ACHN (cell line): ENCODE results near the gene RUVBL1.

Experiments
- DNase-seq: peaks from one replicate; pipeline ENCODE4 v3.0.0-alpha.2; 2015
- in situ Hi-C: cut with HindIII; loops from 2 replicates; pipeline ENCODE4 v1.10.0; 2017; ENCODE audit warnings: low sequenced_read_pairs, low pct_ligation_motif_present, low pct_unique_long_range_greater_than_20kb

The RUVBL1 gene

DNA sequence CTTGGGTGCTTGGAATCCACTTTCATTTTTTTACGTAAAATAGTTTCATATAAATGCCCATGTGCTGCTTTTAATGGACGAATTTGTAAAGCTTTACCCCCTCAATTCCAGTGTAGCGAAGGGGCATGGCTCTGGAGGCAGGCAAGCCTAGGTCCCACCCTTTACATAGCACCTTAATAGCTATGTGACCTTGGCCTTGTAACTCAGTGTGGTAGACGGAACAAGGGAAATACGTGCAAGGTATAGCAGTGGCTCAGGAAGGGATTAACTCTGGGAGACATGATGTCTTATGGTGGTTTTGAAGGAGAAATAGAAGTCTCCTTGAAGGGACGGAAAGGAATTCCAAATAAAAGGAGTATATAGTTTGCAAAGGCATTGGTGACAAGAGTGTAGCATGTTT, 70.0 kb downstream of the RUVBL1 start:
- DNase-seq: no peak
- in situ Hi-C loops: no loop called here

DNA sequence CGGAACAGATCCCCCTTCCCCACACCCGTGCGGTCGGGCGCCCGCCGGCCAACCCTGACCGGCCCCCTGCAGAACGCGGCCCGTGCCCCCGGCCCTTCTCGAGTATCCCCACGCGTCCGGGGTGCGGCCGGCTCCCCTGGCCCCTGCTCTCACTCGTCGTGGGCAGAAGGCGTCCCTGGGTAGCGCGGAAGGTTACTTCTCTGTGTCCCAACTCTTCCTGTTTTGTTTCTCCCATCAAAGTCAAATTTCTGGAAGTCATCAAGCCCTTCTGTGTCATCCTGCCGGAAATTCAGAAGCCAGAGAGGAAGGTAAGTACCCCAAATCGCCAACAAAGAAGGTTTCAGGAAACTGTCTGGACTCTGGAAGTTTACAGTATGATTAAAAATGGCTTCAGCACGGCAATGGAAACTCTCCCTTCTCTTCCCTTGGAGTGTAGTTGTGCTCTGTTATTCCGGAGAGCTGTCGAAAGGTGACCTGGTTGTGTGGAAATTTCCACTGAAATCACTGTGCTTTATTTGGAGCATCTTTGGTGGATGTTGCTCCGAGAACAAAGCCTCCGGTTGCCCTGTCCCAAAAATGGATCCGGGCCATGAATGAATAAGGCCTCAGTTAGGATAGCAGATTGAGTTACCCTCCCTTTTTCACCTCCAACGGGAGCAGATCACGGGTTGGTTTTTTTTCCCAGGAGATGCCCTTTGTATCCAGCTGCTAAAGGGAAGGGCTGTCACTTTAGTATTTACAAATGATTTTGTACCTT, 70.8 kb downstream of the RUVBL1 start:
- in situ Hi-C loops: no loop called here
- peak; percentile 7 for DNase-seq

DNA sequence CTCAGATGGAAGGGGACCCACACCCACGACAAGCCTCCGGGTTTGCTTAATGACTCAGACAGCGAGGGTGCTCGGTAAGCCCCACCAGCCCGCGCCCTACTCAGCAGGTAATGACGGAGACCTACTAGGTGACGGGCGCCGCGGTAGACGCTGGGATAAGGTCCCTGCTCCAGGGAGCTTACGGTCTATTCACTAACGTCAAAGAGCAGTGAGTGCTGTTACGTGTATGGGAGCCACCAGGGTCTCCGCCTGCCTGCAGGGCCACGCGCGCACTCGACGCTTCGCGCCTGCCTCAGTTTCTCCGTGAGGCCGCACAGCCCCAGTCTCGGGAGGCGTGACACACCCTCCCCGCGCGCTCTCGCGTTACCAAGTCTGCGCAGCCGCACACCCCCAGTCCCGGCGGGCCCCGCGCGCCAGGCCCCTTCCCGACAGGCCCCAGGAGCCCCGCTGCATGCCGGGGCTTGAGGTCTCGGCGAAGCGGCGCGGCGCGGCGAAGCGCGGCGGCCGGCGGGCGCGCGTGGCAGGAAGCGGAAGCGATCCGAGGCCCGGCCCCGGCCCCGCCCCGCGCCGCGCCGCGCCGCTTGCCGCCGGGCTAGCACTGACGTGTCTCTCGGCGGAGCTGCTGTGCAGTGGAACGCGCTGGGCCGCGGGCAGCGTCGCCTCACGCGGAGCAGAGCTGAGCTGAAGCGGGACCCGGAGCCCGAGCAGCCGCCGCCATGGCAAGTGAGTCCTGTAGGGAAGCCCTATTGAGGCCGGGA, 71.6 kb downstream of the RUVBL1 start, which contains the start of gene SEC61A1:
Gene SEC61A1 (plus strand): TSS at position 601 of the 758 bp plus-strand sequence. CDS start 116 bp downstream, at position 717.
- in situ Hi-C loops: no loop called here
- peak; percentile 93 for DNase-seq

DNA sequence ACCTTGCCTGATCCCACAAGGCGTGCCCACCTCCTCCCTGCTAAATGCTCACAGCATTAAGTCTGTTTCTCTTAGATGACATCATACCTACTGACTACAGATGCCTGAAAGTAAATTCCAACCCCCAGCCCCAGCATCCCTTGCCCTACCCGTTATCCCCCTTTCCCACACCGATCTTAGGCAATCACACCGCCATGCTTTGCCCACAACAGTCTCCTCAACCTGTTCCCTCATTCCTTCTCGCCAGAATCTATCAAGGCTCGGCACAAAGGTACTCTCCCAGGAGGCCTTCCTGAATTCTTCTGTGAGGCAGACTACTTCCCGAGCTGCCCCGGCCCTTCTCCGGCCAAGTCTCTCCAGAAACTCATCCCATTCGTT, 72.2 kb downstream of the RUVBL1 start:
- in situ Hi-C loops: no loop called here
- peak; percentile 29 for DNase-seq

DNA sequence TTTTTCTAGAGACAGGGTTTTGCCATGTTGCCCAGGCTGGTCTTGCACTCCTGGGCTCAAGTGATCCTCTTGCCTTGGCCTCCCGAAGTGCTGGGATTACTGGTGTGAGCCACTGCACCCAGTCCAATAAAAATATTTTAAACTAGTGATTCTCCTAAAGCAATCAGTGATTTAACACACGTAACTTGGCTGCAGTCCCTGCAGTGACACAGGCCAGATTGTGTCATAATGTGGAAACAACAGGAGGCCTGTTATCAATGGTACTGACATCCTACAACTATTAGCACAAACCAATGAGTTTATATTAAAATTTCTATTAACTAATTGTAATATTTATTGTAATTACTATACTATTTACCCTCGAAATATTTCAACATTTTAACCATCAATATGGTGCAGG, 73.0 kb downstream of the RUVBL1 start:
- DNase-seq: no peak
- in situ Hi-C loops: no loop called here

DNA sequence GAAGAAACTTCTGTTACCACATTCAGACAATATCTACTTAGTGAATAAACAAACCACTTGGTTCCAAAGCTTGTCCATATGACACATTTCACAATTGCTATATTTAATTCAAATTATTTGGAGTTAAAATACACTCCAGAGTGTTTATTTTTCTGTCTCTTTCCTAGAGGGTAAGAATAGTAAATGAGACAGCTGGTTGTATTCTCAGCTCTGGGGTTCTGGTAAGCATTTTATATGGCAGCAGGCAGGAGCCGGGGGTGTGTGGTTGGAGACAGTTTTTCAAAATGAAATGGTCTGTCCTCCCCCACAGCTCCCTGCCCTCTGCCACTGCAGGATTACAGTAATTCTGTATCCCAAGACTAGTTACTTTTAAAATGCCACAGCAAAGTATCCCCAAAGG, 82.3 kb downstream of the RUVBL1 start:
- in situ Hi-C loops: no loop called here
- no peak for DNase-seq

DNA sequence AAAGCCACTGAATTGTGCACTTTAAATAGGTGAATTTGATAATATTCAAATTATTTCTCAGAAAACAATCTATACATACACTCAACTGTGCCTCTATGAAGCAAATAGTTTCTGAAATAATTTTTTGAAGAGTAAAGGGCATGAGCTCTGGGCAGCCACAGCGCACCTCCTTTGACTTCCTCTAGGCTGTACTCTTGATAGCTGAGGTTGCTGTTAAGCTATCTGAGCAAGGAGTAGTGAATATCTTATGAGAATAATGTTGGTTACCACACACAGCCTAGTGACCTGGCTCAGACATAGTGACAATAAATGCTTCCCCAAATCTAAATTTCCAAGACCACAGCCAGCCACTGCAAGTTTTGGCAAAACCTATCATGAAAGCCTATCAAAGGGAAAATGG, 83.0 kb downstream of the RUVBL1 start:
- in situ Hi-C loops: no loop called here
- DNase-seq: no peak

DNA sequence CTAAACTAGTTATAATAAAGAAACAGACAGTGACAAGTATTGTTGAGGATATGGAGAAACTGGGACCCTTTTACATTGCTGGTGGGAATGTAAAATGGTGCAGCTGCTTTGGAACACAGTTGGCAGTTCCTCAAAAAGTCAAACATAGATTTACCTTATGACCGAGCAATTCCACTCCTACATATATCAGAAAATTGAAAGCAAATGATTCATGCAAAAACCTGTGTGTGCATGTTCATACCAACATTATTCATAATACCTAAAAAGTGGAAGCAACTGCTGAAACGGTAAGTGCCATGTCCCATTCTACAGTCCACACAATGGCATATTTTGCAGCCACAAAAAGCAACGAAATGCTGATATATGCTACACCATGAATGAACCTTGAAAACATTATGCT, 83.6 kb downstream of the RUVBL1 start:
- in situ Hi-C loops: no loop called here
- DNase-seq: no peak

DNA sequence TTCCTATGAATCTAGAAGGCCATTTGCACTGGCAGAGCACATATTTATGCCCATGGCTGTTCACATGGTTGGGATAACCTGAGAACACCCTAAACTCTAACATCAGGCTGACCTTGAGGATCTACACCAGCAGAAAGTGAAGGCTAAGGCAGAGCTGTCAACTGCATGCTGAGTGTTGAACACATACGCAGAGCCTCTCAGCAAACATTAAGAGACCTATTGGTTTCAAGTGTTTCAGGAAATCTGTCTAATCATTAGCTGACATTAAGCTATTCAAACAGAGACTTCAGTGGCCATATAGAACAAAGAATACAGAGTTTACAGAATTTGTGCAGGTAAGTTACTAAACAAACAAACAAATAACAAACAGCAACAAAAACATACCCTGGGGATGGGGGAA, 87.5 kb downstream of the RUVBL1 start:
- DNase-seq: no peak
- in situ Hi-C loops: no loop called here

DNA sequence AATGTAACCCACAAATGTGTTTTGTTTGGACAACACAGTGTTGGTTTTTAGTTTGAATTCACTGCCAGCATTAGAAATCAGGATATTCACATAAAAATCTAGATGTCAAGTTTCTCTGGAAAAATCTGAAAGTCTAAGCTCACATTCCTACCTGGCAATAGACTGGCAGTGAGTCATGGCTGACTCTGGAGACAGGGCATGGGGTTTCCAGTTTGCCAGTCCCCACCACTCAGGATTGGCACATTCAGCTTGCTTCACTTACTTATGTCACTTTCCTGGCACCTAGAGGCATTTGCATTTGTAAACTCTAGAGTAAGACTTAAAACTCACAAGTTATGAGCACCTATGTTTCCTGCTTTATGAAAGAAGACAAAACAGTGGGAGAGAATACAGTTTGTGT, 90.5 kb downstream of the RUVBL1 start:
- in situ Hi-C loops: no loop called here
- DNase-seq: no peak
